ENCODE results near the gene SLC45A1. TPM values are rescaled to one million over a fixed set of nuclear protein-coding genes. Genes with fewer than 3 reads are reported as not detected.

Gene SLC45A1
- total RNA-seq, 1 donor from 2014 or later, result 0.79 TPM

DNA sequence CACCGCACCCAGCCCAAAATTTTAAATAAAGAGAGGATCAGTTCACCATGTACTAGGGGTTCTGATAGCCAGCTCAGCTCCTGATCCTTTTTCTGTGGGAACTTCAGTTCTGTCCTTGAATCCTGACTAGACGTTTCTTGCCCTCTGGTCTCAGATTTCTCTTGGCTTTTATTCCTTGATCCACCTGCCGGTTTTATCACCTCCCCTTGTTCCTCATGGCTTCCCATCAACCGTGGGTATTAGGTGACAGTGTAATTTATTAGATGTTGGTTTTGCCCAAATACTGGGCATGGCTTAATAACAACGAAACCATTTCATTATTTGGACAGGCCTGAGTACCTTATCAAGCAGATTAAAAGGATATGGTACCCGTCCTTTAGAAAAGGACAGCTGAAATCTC, 22.5 kb downstream of the SLC45A1 start:
- H3K4me3 ChIP-seq (ENCODE audit: low read depth, low read length), result no peak overlapping the region
- no peak for DNase-seq (ENCODE audit: low read depth)
- TF ChIP-seq, protein P1, sequence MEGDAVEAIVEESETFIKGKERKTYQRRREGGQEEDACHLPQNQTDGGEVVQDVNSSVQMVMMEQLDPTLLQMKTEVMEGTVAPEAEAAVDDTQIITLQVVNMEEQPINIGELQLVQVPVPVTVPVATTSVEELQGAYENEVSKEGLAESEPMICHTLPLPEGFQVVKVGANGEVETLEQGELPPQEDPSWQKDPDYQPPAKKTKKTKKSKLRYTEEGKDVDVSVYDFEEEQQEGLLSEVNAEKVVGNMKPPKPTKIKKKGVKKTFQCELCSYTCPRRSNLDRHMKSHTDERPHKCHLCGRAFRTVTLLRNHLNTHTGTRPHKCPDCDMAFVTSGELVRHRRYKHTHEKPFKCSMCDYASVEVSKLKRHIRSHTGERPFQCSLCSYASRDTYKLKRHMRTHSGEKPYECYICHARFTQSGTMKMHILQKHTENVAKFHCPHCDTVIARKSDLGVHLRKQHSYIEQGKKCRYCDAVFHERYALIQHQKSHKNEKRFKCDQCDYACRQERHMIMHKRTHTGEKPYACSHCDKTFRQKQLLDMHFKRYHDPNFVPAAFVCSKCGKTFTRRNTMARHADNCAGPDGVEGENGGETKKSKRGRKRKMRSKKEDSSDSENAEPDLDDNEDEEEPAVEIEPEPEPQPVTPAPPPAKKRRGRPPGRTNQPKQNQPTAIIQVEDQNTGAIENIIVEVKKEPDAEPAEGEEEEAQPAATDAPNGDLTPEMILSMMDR (IDR thresholded peaks at IDR 0.05; ENCODE audit: insufficient read depth, low read length, poor library complexity, severe bottlenecking), result no peak
- H3K36me3 ChIP-seq (ENCODE audit: control insufficient read depth, insufficient read depth, low read length), result no peaks in the 10 kb centered on the region
- no peaks in the 10 kb centered on the region for H3K27me3 ChIP-seq (ENCODE audit: control insufficient read depth, insufficient read depth, low read length)

DNA sequence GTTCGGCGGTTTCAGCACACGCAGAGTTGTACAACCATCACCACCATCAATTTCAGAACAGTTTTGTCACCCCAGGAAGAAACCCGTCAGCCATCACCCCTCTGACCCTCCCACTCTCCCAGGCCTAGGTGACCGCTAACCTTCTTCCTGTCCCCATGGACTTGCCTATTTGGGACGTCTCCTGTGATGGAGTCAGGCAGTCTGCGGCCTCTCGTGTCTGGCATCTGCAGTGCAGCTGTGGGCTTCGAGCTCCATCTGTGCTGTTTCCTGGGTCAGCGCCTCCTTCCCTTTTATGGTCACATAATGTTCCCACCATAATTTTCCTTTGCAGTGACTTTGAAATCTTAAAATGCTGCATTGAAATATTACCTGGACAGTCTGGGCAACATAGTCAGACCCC, 24.4 kb downstream of the SLC45A1 start:
- DNase-seq (ENCODE audit: low read depth), result no peak
- no peaks in the 10 kb centered on the region for H3K27me3 ChIP-seq (ENCODE audit: control insufficient read depth, insufficient read depth, low read length)
- H3K4me3 ChIP-seq (ENCODE audit: low read depth, low read length), result no peak overlapping the region
- H3K36me3 ChIP-seq (ENCODE audit: control insufficient read depth, insufficient read depth, low read length), result no peaks in the 10 kb centered on the region
- TF ChIP-seq, protein P1 (IDR thresholded peaks at IDR 0.05; ENCODE audit: insufficient read depth, low read length, poor library complexity, severe bottlenecking), result no peak

DNA sequence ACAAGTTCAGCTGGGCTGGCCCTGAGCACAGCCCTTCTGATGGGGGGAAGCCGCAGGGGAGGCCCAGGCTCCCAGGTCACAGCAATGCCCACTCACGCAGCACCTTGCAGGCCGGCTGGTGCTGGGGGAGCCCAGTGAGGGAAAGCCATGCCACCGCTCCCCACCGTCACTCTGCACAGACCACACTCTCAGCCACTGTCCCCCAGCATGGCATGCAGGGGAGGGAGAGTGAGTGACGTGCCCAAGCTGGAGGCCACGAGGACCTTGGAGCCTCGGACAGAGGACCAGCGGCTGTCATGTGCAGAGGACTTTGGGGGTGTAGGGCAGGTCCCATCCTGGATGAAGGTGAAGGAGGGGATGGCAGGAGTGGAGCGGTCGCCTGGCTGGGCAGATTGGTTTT, 25.1 kb downstream of the SLC45A1 start:
- DNase-seq (ENCODE audit: low read depth), result no peak
- H3K36me3 ChIP-seq (ENCODE audit: control insufficient read depth, insufficient read depth, low read length), result no peaks in the 10 kb centered on the region
- TF ChIP-seq, protein P1 (IDR thresholded peaks at IDR 0.05; ENCODE audit: insufficient read depth, low read length, poor library complexity, severe bottlenecking), result no peak
- no peaks in the 10 kb centered on the region for H3K27me3 ChIP-seq (ENCODE audit: control insufficient read depth, insufficient read depth, low read length)
- no peak overlapping the region for H3K4me3 ChIP-seq (ENCODE audit: low read depth, low read length)

DNA sequence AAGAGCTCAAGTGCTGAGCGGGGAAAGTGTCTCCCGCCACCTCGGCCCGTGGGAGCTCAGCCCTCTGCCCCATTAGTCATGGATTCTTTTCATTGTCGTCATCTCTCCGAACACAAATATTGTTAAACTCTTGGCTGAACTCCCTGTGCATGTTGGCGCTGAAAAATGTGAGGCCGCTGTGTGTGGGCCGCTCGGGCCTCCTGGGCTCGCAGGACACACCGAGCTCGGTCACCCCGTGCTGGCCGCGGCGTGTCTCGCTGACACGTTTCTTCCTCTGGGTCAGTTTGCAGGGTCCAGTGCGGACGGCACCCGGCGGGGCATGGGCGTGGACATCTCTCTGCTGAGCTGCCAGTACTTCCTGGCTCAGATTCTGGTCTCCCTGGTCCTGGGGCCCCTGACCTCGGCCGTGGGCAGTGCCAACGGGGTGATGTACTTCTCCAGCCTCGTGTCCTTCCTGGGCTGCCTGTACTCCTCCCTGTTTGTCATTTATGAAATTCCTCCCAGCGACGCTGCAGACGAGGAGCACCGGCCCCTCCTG, 25.6 kb downstream of the SLC45A1 start:
- Histone ChIP-seq H3K4me3 (ENCODE audit: low read depth, low read length) (peak overlapping the region; percentile 10), H3K27me3 (ENCODE audit: control insufficient read depth, insufficient read depth, low read length) (no peaks in the 10 kb centered on the region), H3K36me3 (ENCODE audit: control insufficient read depth, insufficient read depth, low read length) (no peaks in the 10 kb centered on the region)
- TF ChIP-seq, protein P1 (IDR thresholded peaks at IDR 0.05; ENCODE audit: insufficient read depth, low read length, poor library complexity, severe bottlenecking), result no peak
- peak; percentile 75 for DNase-seq (ENCODE audit: low read depth)

DNA sequence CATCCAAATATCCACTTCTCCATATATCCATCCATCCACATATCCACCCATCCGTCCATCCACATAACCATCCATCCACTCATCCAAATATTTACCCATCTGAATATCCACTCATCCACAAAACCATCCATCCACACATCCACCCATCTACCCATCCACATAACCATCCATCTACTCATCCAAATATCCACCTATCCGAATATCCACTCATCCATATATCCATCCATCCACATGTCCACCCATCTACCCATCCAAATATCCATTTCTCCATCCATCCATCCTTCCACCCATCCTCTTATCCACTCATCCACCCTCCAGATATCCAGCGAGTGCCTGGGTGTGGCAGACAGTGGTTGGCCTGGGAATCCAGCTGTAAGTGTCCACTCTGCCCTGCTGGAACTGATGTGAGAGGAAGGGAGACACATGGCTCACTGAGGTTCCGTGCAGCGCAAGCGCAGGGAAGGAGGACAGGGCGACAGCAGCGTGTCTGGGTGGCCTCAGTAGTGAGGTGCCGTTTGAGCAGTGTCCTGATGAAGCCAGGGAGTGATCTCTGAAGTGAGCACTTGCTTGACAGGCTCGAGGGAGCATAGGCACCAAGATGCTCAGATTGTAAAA, 27.1 kb downstream of the SLC45A1 start:
- Histone ChIP-seq H3K4me3 (ENCODE audit: low read depth, low read length) (no peak overlapping the region), H3K27me3 (ENCODE audit: control insufficient read depth, insufficient read depth, low read length) (no peaks in the 10 kb centered on the region), H3K36me3 (ENCODE audit: control insufficient read depth, insufficient read depth, low read length) (no peaks in the 10 kb centered on the region)
- DNase-seq (ENCODE audit: low read depth), result no peak
- TF ChIP-seq, protein P1 (IDR thresholded peaks at IDR 0.05; ENCODE audit: insufficient read depth, low read length, poor library complexity, severe bottlenecking), result no peak
